Type B pancreatic cell (in vitro differentiated cells): ENCODE results near the gene CDKN2B. TPM values are rescaled to one million over a fixed set of nuclear protein-coding genes. Genes with fewer than 3 reads are reported as not detected.
A peak's percentile ranks its signal among the peaks of the same experiment; 100 is the strongest.

Experiments used
- DNase-seq: peaks from one replicate; pipeline ENCODE4 v3.0.0; 2021; ENCODE audit warnings: mixed read lengths; ENCODE audit not compliant: unreplicated experiment; ENCODE audit errors: extremely low spot score
- H3K27ac Mint-ChIP-seq: 2 replicates; pipeline ENCODE4 v1.8.0; 2021; ENCODE audit warnings: mild to moderate bottlenecking, mixed read lengths
- H3K27me3 Mint-ChIP-seq: 2 replicates; pipeline ENCODE4 v1.8.0; 2021; ENCODE audit warnings: mixed read lengths
- H3K36me3 Mint-ChIP-seq: 2 replicates; pipeline ENCODE4 v1.8.0; 2021; ENCODE audit warnings: mixed read lengths
- H3K4me1 Mint-ChIP-seq: one replicate; pipeline ENCODE4 v1.8.0; 2021; ENCODE audit warnings: mixed read lengths; ENCODE audit not compliant: unreplicated experiment
- H3K4me3 Mint-ChIP-seq: 2 replicates; pipeline ENCODE4 v1.8.0; 2021; ENCODE audit warnings: mild to moderate bottlenecking, mixed read lengths
- H3K9me3 Mint-ChIP-seq: 2 replicates; pipeline ENCODE4 v1.8.0; 2021; ENCODE audit warnings: mixed read lengths
- CTCF ChIP-seq: fragments of 200-600 bp; sonication (generic); conservative IDR thresholded peaks from 2 replicates; pipeline ENCODE4 v1.5.0; 2021; ENCODE audit warnings: antibody characterized with exemption, mild to moderate bottlenecking
- total RNA-seq: library from RNA; stranded (reverse); gene quantifications from 2 replicates; pipeline ENCODE4 v1.2.1, GENCODE V29; 2021; ENCODE audit warnings: low replicate concordance

The CDKN2B gene
- total RNA-seq, 1 donor from 2014 or later, result 18.4 TPM

DNA sequence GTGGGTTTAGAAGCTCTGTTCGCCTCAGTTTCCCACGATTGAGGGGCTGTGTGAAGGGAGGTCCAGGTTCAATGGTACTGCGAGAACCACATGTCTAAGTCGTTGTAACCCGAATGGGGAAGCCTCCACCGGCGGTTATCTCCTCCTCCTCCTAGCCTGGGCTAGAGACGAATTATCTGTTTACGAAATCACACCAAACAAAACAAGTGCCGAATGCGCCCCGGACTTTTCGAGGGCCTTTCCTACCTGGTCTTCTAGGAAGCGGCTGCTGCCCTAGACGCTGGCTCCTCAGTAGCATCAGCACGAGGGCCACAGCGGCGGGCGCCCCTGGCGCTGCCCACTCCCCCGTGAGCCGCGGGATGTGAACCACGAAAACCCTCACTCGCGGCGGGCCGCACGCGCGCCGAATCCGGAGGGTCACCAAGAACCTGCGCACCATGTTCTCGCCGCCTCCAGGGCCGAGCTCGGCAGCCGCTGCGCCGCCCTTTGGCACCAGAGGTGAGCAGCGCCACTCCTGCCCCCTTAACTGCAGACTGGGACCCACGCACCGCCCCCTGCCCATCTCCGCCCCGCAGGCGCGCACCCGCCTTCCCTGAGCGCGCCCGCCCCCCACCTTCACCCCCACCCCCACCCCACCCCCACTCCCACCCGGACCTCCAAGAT, 15.1 kb downstream of the CDKN2B start, which contains the start of gene CDKN2A:
TSS of gene CDKN2A (minus strand) at position 500 of the 663 bp plus-strand sequence.
- DNase-seq, result no peak
- Mint-ChIP-seq H3K27me3 (peaks cover 87% of the 10 kb centered on the region), H3K36me3 (no peaks in the 10 kb centered on the region), H3K9me3 (no peaks in the 10 kb centered on the region), H3K27ac (peak within 1 kb of the TSS; percentile 91), H3K4me3 (peak within 1 kb of the TSS; percentile 95), H3K4me1 (no peaks in the 10 kb centered on the region)
- no peak for TF ChIP-seq CTCF

GRCh38 chr9:21993007-21993406, 16.1 kb downstream of the CDKN2B start:
- no peak for TF ChIP-seq CTCF
- H3K27ac Mint-ChIP-seq, result no peak overlapping the region
- DNase-seq, result no peak
- H3K4me1 Mint-ChIP-seq, result no peaks in the 10 kb centered on the region
- H3K36me3 Mint-ChIP-seq, result no peaks in the 10 kb centered on the region
- H3K9me3 Mint-ChIP-seq, result no peaks in the 10 kb centered on the region
- peak overlapping the region; percentile 80 for H3K4me3 Mint-ChIP-seq
- peaks cover 87% of the 10 kb centered on the region for H3K27me3 Mint-ChIP-seq

GRCh38 chr9:21991072-21991959, 17.8 kb downstream of the CDKN2B start:
- no peak overlapping the region for H3K27ac Mint-ChIP-seq
- H3K36me3 Mint-ChIP-seq, result no peaks in the 10 kb centered on the region
- peak overlapping the region; percentile 11 for H3K4me3 Mint-ChIP-seq
- no peak for TF ChIP-seq CTCF
- DNase-seq, result no peak
- H3K4me1 Mint-ChIP-seq, result no peaks in the 10 kb centered on the region
- peaks cover 87% of the 10 kb centered on the region for H3K27me3 Mint-ChIP-seq
- no peaks in the 10 kb centered on the region for H3K9me3 Mint-ChIP-seq

DNA sequence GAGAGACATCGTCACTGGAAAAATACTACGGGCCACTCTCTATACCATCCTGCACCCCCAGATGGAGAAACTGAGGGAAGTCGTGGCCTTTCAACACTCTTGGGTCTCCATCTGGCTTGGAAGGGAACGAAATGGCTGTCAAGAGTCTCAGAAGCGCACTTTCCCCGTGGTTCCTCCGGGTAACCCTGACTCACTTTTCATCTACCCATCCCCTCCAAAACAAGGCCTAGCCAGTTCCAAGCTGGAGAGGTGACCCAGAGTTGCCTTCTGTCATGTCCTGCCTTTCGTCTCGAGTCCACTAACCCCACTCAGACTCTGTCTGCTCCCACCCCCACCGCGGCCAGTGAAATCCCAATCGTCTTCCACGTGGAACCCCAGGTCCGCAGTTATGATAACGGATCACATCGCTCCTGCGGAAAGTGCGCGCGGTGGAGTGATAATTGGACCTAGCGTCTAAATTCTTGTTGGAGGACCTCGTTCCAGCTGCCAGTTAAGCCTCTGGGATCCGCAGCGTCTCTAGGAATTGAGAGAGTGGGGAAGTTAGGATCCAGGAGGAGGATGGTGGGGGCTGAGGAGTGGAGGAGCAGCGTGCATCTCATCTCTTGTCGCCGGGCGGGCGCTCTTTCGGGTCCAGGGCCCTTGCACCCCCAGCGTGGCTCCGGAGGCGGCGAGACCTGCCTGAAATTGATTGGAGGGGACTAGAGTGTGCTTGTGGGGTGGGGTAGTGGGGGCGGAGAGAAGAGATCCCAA, 19.5 kb downstream of the CDKN2B start:
- TF ChIP-seq CTCF, result no peak
- H3K4me3 Mint-ChIP-seq, result peak overlapping the region; percentile 8
- no peaks in the 10 kb centered on the region for H3K4me1 Mint-ChIP-seq
- no peak for DNase-seq
- no peak overlapping the region for H3K27ac Mint-ChIP-seq
- H3K36me3 Mint-ChIP-seq, result no peaks in the 10 kb centered on the region
- no peaks in the 10 kb centered on the region for H3K9me3 Mint-ChIP-seq
- peaks cover 87% of the 10 kb centered on the region for H3K27me3 Mint-ChIP-seq
